PC-3 (cell line): ENCODE results near the gene SH3GL3. TPM values are rescaled to one million over a fixed set of nuclear protein-coding genes. Genes with fewer than 3 reads are reported as not detected.

Source experiments
- ATAC-seq: fragments of 200-7000 bp; cut with Tn5 transposase; 2 replicates; pipeline ENCODE4 v1.9.1; 2020; ENCODE audit warnings: mild to moderate bottlenecking, moderate library complexity
- BruUV-seq: library from RNA; stranded (reverse); fragments of 400-500 nt; replicated peaks from 2 replicates; lab custom pipeline; 2021; lab: Mats Ljungman, UMichigan
- CTCF ChIA-PET: fragments of 300-600 bp; sonication (Branson Sonifier 250); formaldehyde crosslinking; loops from one replicate; lab custom pipeline; 2022; ENCODE audit warnings: antibody characterized with exemption; lab: Charles Lee
- POLR2A ChIA-PET: fragments of 300-600 bp; sonication (Branson Sonifier 250); formaldehyde crosslinking; loops from one replicate; lab custom pipeline; 2022; ENCODE audit warnings: antibody characterized with exemption; ENCODE audit not compliant: unreplicated experiment; lab: Charles Lee
- DNase-seq: peaks from one replicate; pipeline ENCODE4 v3.0.0-alpha.2; 2015
- H2AFZ ChIP-seq: fragments of 300-600 bp; sonication (generic); 2 replicates; pipeline ENCODE4 v1.6.0; 2016; ENCODE audit warnings: antibody characterized with exemption, low read length
- H3F3A ChIP-seq: fragments of 300-600 bp; sonication (generic); one replicate; pipeline ENCODE4 v1.6.0; 2017; ENCODE audit warnings: antibody characterized with exemption, low read length, control low read depth, mild to moderate bottlenecking; ENCODE audit not compliant: unreplicated experiment
- H3K27ac ChIP-seq: fragments of 300-600 bp; sonication (generic); 2 replicates; pipeline ENCODE4 v1.5.1; 2016; ENCODE audit warnings: mild to moderate bottlenecking, low read length
- H3K27me3 ChIP-seq: fragments of 300-600 bp; sonication (generic); 2 replicates; pipeline ENCODE4 v1.6.1; 2016; ENCODE audit warnings: low read length, mixed read lengths
- H3K36me3 ChIP-seq: fragments of 300-600 bp; sonication (generic); 2 replicates; pipeline ENCODE4 v1.6.1; 2016; ENCODE audit warnings: low read depth, mixed run types, low read length, mixed read lengths
- H3K4me1 ChIP-seq: fragments of 300-600 bp; sonication (generic); 2 replicates; pipeline ENCODE4 v1.5.1; 2016; ENCODE audit warnings: low read length; ENCODE audit not compliant: insufficient read depth
- H3K4me2 ChIP-seq: fragments of 300-600 bp; sonication (generic); 2 replicates; pipeline ENCODE4 v1.6.0; 2016; ENCODE audit warnings: low read length
- H3K4me3 ChIP-seq: fragments of 300-600 bp; sonication (generic); 2 replicates; pipeline ENCODE4 v1.5.1; 2016; ENCODE audit warnings: mild to moderate bottlenecking, low read length, mixed read lengths
- H3K79me2 ChIP-seq: fragments of 300-600 bp; sonication (generic); 2 replicates; pipeline ENCODE4 v1.6.1; 2017; ENCODE audit warnings: low read length, mixed read lengths
- H3K9ac ChIP-seq: fragments of 300-600 bp; sonication (generic); 2 replicates; pipeline ENCODE4 v1.6.0; 2016; ENCODE audit warnings: mild to moderate bottlenecking, low read length
- H3K9me2 ChIP-seq: fragments of 300-600 bp; sonication (generic); replicated peaks from 2 replicates; pipeline ENCODE4 v1.6.1; 2016; ENCODE audit warnings: mixed run types, low read length, mixed read lengths
- H3K9me3 ChIP-seq: fragments of 300-600 bp; sonication (generic); 2 replicates; pipeline ENCODE4 v1.6.1; 2016; ENCODE audit warnings: low read length, mixed read lengths
- H4K20me1 ChIP-seq: fragments of 300-600 bp; sonication (generic); 2 replicates; pipeline ENCODE4 v1.6.1; 2016; ENCODE audit warnings: low read length, mixed read lengths
- CTCF ChIP-seq: fragments of 300-600 bp; sonication (generic); conservative IDR thresholded peaks from 2 replicates; pipeline ENCODE4 v1.5.1; 2017; ENCODE audit warnings: antibody characterized with exemption, low read depth, mild to moderate bottlenecking, low read length
- EZH2 ChIP-seq: fragments of 300-600 bp; sonication (generic); IDR thresholded peaks from one replicate; pipeline ENCODE4 v1.6.1; 2017; ENCODE audit warnings: antibody characterized with exemption, mild to moderate bottlenecking, low read length; ENCODE audit not compliant: unreplicated experiment
- EZH2phosphoT487 ChIP-seq: fragments of 300-600 bp; sonication (generic); IDR thresholded peaks from 2 replicates; pipeline ENCODE4 v1.6.1; 2018; ENCODE audit warnings: mild to moderate bottlenecking, antibody characterized with exemption, low read length, borderline replicate concordance
- intact Hi-C: fragments of 100-400 bp; cut with micrococcal nuclease; formaldehyde crosslinking; loops from 2 replicates; pipeline ENCODE4 v1.9.0; 2023
- total RNA-seq: library from RNA; depleted of rRNA; stranded (reverse); fragments of >200 nt; gene quantifications from 2 replicates; pipeline ENCODE4 v1.2.3, GENCODE V29; 2014

The SH3GL3 gene
- total RNA-seq, 1 experiment from 2014 or later: 3.6 TPM

- intact Hi-C loops: no loop called here
- Histone ChIP-seq H3K27ac (0 out of 2 replicates have a peak overlapping the region, but pooled peaks have one; percentile 18), H3K9me3 (no peaks in the 10 kb centered on the region), H3F3A (no peaks in the 10 kb centered on the region), H3K4me3 (no peak overlapping the region), H2AFZ (no peak overlapping the region), H3K9ac (no peak overlapping the region), H3K79me2 (no peaks in the 10 kb centered on the region), H3K9me2 (no peaks in the 10 kb centered on the region), H4K20me1 (no peaks in the 10 kb centered on the region), H3K4me2 (no peak overlapping the region), H3K4me1 (peaks cover 13% of the 10 kb centered on the region), H3K36me3 (no peaks in the 10 kb centered on the region), H3K27me3 (no peaks in the 10 kb centered on the region)
- no peak for TF ChIP-seq CTCF
- ATAC-seq (no peak; the same call in 1 of the 2 replicates), DNase-seq (peak; percentile 43)
- BruUV-seq: no TSS peak
- CTCF ChIA-PET: no interaction called here
- POLR2A ChIA-PET: no interaction called here
These were observed 98.8 kb downstream of the SH3GL3 start for GRCh38 chr15:83545804-83546511.

- ATAC-seq: peak; percentile 35; the same call in 1 of the 2 replicates
- no peak for TF ChIP-seq CTCF
- TF ChIP-seq EZH2phosphoT487: no peak
- H2AFZ ChIP-seq: no peak overlapping the region
- H3K4me3 ChIP-seq: no peak overlapping the region
- H3K9me3 ChIP-seq: no peaks in the 10 kb centered on the region
- H3K4me1 ChIP-seq: peaks cover 13% of the 10 kb centered on the region
- no peak overlapping the region for H3K9ac ChIP-seq
- H3F3A ChIP-seq: no peaks in the 10 kb centered on the region
- no peaks in the 10 kb centered on the region for H3K9me2 ChIP-seq
- H3K27me3 ChIP-seq: no peaks in the 10 kb centered on the region
- no peaks in the 10 kb centered on the region for H3K79me2 ChIP-seq
- ChIA-PET POLR2A (no interaction called here), CTCF (no interaction called here)
- no peaks in the 10 kb centered on the region for H4K20me1 ChIP-seq
- 0 out of 2 replicates have a peak overlapping the region, but pooled peaks have one; percentile 18 for H3K27ac ChIP-seq
- no peaks in the 10 kb centered on the region for H3K36me3 ChIP-seq
- intact Hi-C loops: no loop called here
- DNase-seq: peak; percentile 46
- H3K4me2 ChIP-seq: no peak overlapping the region
- BruUV-seq: no TSS peak
These were observed 99.4 kb downstream of the SH3GL3 start for GRCh38 chr15:83546512-83546888.

- Histone ChIP-seq H3K9me3 (no peaks in the 10 kb centered on the region), H3K79me2 (no peaks in the 10 kb centered on the region), H3K27me3 (no peaks in the 10 kb centered on the region), H4K20me1 (no peaks in the 10 kb centered on the region), H3K9me2 (no peaks in the 10 kb centered on the region), H3K9ac (no peak overlapping the region), H3K4me3 (no peak overlapping the region), H2AFZ (no peak overlapping the region), H3K36me3 (no peaks in the 10 kb centered on the region), H3K27ac (no peak overlapping the region), H3K4me1 (peaks cover 13% of the 10 kb centered on the region), H3F3A (no peaks in the 10 kb centered on the region), H3K4me2 (no peak overlapping the region)
- DNase-seq: no peak
- CTCF ChIA-PET: no interaction called here
- intact Hi-C loops: no loop called here
- BruUV-seq: no TSS peak
- no peak for ATAC-seq
- TF ChIP-seq CTCF (no peak), EZH2phosphoT487 (no peak), EZH2 (no peak)
- POLR2A ChIA-PET: no interaction called here
These were observed 100.0 kb downstream of the SH3GL3 start for GRCh38 chr15:83547168-83547567.
